ENCODE data around the gene SLAMF9.

The SLAMF9 gene

DNA sequence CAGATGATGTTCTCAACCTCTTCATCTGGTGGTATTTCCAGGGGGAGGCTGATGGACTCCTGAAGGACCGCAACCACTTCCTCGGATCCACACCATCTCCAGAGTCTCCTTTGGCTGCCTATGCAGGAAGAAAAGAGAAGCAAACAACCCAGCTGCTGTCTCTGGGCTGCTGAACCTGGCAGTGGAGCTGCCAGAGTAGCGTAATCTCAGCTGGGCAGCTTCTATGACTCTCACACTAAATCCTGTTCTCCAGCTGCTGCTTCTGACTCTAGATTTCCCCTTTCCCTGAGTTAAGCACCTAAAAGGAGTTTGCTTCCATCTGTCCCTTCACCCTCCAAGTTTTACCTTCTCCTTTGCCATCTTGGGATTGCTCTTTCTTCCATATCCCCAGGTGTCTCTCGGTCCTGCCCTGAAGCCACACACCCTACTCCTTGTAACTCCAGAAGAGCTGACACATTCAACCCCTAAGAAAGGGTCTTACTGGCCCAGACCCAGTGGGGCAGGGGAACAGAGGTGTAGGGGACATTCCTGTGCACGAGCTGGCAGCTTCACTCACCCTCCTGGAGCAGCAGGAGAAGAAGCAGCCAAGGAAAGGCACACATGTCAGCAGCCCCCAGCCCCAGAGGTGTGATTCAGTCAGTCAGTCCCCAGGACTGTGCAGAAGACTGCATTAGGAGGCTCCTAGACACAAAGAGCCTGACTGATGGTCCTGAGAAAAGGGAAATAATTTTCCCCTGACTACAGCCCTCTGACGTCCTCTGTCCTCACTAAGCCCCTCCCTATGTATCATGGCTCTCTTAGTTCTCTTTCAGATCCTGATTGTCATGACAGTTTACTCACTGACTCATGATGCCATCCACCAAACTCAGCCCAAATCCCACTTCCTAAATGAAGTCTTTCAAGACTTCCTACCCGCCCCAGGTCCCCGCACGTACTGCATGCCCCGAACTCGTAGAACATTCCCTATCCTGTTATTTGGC is at the start of gene SLAMF9:
SLAMF9 (minus strand) TSS at position 702 of the 980 bp plus-strand sequence; CDS start at position 602, 100 bp downstream.
- peak in 1 of 2 donors; percentile 32 for DNase-seq

DNA sequence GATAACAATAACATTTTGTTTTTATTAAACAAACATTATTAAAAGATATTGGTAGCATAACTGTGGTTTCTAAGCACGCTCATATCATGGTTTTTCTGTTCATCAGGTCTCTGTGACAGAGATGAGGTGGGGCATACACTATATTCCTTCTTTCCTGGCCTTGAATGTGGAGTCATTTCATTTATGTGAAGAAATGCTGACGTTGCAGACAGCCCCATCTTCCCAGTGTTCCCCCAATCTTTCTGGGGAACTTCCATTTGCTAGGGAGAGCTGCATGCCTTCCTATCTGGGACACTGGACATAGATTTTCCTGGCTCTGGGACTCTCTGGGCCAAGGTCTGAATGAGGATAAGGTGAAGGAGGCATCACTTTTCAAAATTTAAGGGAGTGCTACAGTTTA is 47.4 kb upstream of the SLAMF9 start:
- no peak for DNase-seq

DNA sequence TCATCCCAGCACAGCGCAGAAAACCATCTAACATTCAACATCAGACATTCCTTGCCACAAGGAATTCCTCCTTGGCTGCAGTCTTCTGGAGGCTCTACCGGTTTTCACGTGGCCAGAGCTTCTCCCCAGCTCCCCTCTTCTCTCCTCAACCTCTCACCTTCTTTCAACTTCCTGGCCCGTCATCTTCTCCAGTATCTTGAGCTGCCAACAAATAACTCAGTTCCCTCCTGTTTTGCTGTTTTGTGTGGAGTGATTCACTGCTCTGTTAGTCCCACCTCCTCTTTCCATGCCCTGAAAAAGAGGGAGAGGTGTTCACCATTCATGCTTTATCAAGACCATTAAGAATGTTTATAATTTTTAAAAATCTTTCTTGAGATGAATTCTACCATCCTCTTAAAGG is 45.2 kb upstream of the SLAMF9 start:
- DNase-seq = no peak

DNA sequence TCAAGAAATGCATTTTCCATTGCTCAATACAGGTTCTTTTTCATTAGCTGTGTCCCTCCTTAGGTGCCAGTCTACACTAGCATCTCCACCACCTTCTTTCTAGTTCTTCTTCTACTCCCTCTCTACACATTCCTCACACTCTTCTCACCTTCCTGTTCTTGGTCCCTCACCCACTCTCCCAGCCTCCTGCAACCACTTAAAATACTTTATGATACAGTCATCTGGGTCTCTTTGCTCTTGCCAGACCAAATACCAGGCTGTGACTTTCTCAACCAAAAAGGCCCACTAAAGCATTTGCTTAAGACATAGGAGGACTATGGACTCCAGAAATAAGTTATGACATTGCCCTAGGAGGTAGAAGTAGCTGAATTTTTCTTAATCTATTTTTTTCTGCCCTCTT is 42.6 kb upstream of the SLAMF9 start:
- DNase-seq = no peak

DNA sequence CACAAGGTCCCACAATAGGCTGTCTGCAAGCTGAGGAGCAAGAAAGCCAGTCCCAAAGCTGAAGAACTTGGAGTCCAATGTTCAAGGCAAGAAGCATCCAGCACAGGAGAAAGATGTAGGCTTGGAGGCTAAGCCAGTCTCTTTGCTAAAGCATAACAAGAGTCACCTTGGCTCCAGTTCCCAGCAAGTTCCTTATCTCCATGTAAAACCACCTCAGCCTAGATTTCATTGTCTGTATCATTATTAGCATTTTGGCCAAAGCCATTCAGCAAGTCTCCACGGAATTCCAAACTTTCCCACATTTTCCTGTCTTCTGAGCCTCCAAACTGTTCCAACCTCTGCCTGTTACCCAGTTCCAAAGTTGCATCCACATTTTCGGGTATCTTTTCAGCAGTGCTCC is 40.9 kb upstream of the SLAMF9 start:
- no peak for DNase-seq

DNA sequence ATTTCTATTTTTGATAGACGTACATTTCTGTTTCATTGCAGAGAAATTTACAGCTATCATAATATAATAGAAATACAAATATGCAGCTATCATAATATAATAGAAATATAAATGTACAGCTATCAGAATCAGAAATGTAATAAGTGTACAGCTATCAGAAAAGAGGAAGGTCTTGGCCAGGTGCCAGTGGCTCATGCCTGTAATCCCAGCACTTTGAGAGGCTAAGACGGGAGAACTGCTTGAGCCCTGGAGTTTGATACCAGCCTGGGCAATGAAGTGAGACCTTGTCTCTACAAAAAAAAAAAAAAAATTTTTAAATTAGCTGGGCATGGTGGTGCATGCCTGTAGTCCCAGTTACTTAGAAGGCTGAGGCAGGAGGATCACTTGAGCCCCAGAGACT is 39.9 kb upstream of the SLAMF9 start:
- DNase-seq = no peak

DNA sequence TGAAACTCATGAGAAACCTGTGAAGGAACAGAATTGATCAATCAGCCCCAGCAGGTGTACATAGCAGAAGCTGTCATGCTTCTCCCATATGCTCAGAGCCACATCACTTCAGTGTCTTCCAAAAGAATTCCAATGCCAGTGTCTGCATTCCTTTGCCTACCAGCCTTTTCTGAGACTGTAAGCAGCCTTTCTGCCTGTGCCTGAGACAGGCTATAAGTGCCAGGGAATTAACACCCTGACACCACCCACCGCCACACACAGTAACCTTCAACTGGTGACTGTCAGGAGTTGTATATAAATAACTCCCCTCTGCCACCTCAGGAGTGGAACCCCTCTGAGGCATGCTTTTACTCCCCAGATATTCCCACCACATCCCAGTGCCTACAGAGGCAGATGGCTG is 38.1 kb upstream of the SLAMF9 start:
- DNase-seq = no peak

DNA sequence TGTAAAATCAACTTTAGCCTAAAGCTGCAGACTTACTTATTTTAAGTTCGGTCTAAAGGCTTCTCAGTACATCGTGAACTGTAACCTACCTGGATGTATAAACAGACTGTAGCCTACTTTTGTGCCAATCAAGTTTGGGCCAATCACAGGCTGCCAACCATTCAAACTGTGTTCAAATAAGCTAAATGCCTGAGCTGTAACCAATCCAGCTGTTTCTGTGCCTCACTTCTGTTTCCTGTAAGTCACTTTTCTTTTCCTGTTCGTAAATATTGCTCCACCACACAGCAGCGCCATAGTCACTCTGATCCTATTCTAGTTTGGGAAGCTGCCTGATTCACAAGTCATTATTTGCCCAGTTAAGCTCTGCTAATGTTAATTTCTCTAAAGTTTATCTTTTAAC is 37.5 kb upstream of the SLAMF9 start:
- DNase-seq = peak in 1 of 2 donors; percentile 13

DNA sequence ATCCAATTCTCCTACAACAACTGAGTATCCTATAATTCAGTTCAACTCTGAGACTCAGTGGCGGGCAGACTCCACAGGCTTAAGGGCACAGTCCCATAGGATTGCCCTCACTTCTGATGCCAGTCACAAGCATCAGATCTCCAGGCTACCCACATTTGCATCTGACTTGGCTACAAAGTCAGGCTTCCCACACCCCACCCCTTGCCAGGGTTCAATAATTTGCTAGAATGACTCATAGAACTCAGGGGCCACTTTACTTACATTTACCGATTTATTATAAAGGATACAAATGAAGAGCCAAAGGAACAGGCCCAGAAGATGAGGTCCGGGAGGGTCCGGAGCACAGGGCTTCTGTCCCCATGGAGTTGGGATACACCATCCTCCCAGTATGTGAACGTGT is 36.0 kb upstream of the SLAMF9 start:
- no peak for DNase-seq

DNA sequence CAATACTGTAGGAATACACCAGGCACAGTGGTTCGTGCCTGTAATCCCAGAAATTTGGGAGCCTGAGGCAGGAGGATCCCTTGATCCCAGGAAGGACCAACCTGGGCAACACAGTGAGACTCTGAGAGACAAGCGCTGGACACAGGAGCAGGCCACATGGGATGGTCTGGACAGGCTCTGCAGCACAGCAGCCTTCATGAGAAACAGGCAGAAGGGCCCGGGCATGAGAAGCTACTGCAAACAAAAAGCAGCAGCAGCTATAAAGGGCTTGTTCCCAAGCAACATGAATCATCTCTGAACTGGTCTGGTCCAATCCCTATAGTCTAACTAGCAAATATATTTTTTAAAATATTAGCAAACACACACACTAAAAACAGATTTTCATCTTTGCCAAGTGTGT is 35.5 kb upstream of the SLAMF9 start:
- no peak for DNase-seq

DNA sequence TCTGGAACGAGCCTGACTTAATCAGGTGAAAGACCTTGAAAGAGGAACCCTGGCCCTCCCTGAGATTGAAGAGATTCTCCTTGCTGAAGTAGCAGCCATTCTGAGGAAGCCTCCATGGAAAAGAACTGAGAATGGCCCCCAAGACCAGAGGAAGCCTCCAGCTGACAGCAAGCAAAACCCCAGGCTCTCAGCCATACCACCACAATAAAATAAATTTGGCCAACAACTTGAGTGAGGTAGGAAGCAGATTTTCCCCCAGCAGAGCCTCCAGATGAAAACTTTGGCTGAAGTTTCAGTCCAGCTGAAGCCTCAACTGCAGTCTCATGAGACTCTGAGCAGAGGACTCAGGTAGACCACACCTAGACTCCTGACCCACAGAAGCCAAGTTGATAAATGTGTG is 34.0 kb upstream of the SLAMF9 start:
- DNase-seq = no peak

DNA sequence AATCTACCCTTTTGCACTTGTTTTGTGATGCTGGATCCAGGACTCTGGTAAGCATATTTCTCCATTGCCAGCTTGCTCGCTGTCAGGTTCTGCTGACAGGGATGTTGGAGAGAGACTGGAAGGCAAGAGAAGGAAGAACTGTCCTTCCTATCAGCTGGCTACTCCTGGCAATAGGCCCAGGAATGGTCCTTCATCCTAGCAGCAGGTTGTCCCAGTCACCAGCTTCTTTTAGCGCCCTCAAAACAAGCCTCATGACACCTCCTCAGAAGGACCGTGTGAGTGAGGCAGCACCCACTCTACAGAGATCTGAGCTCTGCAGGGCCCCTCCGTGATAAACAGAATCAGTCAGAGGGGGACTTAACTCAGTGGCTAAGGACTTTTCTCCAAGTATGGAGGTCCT is 33.1 kb upstream of the SLAMF9 start:
- DNase-seq = no peak

DNA sequence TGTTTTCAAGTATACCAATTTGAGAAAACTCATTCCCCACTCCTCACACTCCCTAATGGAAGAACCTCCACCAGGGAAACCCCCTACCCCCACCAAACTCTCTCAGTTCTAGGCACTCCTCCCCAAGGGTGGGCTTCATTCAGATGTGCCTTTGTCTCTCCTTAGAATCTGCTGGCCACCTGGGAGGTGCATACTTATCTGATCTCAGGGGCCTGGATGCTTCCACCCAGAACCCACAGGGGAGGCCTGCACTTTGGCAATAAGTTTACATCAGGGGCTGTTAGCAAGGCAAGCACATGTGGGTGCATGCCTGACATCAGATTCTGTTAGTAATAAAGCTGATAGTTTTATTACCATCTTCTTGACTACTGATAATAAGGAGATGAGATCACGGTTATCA is 32.5 kb upstream of the SLAMF9 start:
- DNase-seq = no peak

DNA sequence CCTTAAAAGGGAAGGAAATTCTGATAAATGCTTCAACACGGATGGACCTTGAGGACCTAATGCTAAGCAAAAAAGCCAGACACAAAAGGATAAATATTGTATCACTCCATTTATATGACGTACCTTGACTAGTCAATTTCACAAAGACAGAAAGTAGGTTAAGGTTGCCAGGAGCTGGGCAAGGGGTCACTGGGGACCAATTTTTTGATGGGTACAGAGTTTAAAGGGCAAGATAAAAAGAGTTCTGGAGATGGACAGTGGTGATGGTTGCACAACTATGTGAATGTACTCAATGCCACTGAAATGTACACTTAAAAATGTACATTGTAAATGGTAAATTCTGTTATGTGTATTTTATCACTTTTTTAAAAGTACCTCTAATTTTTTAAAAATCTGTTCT is 32.1 kb upstream of the SLAMF9 start:
- DNase-seq = no peak

DNA sequence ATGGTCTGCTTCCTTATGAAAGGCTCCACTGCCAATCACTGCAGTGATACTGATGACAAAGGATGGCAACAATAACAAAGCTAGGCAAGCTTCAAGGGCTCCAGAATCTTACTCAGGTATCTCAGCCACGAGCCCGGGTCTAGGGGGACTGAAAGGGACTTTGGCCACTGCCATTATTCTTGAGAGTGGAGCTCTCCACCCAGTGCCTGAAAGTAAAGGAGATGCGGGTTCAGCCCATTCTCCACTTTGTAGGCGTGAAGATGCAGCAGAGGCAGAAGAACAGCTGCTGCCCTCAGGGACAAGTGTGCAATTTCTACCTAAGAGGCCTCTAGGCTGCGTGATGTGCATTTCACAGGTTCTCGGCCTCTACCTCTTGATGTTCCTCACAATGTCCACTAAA is 31.4 kb upstream of the SLAMF9 start:
- no peak for DNase-seq

DNA sequence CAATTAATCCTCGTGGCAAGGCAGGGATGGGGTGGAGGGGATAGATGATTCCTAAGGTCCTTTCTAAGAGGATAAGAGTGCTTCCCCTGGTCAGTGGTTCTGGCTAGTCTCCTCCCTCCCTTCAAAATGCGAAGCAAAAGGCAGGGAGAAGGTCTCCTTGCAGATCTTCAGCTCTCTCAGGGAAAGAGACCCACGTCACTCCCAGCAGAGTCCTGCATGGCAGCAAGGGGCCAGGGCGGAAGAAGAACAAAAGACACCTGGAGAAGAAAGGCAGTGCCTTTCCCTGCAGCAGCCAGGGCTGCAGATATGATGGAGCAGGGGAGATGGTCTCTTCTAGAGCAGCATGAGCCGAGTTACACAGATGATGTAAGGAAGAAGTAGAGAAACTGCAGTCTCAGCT is 29.6 kb upstream of the SLAMF9 start:
- no peak for DNase-seq

DNA sequence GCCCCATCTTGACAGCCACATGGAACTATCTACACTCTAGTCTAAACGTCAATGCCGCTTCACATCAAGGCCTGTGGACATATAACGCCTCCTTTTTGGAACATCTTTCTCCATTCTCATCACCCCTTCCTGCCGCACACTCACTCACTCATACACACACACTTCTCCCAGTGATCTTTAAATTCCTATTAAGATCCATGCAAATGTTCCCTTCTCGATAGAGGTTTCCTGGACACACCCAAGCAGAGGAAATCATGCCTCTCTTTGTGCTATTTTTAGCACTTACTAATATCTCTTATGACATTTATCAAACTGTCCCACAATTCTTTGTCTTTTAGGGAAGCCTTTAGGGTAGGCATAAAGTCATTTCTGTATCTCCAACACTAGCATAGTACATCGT is 28.2 kb upstream of the SLAMF9 start:
- DNase-seq = no peak

DNA sequence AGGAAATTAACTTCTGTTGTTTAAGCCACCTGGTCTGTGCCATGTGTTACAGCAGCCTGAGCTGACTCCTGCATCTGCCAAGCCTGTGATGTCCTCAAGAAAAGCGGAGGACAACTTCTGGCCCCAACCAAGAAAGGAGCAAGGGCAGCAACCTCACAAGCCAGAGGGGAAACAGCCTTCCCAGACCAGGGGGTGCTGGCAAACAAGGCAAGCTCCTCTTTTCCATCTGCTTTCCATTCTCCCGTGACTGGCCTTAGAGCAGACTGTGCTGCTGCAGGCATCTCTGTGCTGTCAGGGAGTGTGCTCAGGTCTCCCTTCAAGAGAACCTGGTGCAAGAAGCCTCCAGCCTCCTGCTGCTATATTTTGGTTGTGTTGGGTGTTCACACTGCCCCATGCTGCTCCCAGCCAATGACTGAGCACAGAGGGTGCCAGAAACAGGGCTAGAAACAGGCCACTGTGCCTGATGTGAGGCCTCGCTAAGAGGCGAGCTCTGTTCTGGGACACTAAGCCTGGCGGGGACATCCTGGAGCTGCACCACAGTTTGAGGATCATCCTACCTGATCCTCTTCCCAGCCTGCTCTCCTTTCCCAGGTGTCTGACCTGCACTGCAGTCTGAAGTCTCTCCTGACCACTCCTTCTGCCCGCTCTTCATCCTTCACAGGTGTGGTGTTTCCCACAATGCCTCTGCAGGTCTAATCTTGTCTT is 27.5 kb upstream of the SLAMF9 start:
- no peak for DNase-seq

DNA sequence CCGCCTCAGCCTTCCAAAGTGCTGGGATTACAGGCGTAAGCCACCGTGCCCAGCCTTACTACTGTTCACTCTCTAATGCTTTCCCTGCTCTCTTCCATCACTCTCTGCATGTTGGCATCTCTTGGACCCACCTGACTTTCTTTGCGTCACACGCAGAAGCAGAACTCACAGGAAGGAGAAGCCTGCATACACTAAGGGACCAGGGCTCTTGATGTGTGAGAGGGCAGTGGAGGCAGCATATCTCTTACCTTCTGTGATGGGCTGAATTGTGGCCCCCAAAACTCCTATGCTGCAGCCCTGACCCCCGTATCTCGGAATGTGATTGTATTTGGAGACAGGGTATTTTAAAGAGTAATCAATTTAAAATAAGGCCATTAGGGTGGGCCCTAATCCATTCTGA is 26.7 kb upstream of the SLAMF9 start:
- no peak for DNase-seq

DNA sequence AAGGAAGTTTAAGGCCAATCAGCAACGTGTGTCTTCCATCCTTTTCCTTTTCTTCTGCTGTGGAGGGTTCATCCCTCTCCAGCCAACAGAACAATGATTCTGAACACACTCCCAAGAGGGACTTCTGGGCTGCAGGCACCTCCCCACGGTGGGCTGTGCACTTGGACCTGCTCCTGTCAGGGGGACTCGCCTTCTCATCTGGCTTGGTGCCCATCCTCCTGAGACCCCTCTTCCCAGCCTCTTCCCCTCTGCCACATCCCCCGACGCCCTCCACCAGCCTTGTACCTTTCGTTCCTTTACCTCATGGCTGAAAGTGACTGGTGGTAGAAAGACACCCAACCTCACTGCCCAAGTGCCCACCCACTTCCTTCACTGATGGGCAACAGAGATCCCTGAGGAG is 26.0 kb upstream of the SLAMF9 start:
- no peak for DNase-seq

DNA sequence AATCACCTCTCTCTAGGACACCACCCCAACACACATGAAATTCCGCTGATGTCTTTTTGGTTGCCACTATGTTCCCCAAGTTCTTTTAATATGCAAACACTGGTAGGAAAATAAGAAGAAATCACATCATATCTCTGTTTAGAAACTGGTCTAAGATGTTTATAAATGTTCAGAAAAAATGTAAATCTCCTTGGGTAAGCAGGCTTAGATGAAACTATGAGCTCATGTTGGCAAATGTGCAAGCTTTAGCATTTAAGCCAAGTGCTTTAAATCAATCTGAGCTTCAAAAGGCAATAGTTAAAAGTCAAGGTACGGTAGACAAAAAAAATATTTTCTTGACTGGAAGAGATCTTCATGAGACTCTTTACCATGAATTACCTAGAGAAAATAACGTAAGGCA is 25.2 kb upstream of the SLAMF9 start:
- DNase-seq = no peak

DNA sequence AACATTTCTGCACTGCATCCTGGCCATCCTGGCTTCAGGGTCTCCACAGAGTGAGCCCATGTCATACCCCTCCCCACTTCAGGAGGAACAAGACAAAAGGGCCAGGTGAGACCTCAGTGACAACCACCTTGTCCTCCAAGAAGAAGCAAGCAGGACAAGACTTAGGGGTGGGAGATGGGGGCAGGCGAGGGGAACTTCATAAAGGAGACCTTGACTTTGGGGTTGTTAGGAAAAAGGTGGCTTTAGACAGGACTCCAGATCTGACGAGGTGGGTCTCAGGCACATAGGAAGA is 24.0 kb upstream of the SLAMF9 start:
- no peak for DNase-seq

DNA sequence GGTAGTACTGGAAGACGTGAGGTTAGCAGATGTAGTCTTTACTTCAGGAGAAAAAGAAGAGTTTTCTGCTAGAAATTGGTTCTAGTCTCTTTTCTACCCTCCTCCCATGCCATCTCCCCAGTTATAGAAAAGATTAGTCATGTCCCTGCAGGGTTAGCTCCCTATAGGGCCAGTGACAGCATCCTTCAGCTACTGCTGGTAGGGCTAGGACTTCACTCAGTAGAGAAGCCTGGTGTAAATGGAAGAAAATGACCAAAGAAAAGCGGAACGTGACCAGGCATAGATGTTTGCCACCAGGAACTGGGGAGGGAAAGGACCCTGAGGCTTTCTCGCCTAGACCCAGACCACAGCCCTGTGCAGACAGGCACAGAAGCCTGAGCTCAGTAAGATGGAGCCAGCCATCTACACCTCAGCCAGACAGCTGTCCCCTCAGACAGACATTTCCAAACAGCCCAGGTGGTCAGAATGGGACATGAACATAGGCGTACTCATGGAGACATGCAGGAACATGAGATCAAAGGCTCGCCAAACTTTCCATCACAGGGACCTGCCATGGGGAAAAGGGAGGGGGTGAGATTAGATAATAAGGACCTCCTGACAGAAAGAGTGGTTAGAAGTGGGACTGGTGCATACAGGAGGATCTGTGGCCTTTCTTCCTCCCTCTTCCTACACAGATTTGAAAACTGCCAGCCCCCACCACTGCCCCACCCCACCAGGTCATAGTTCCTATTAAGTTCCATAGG is 23.5 kb upstream of the SLAMF9 start:
- no peak for DNase-seq

Measured in CD4-positive, alpha-beta T cell treated with Interleukin-4 for 1 hour (primary cell).